K562 (cell line): ENCODE data around the gene TBC1D32. TPM values are rescaled to one million over a fixed set of nuclear protein-coding genes. Genes with fewer than 3 reads are reported as not detected.

ENCODE experiments used
- ATAC-seq: fragments of 200-7000 bp; cut with Tn5 transposase; 3 replicates; pipeline ENCODE4 v1.9.1; 2020; ENCODE audit warnings: moderate library complexity
- Bru-seq: library from RNA; stranded (reverse); fragments of 400-500 nt; gene quantifications from one replicate; lab custom pipeline; 2021; lab: Mats Ljungman, UMichigan
- BruChase-seq, 2 experiments: library from RNA; stranded (reverse); fragments of 400-500 nt; gene quantifications; one replicate each; lab custom pipeline; 2021; lab: Mats Ljungman, UMichigan
- BruUV-seq: library from RNA; stranded (reverse); fragments of 400-500 nt; replicated peaks from 2 replicates; lab custom pipeline; 2021; lab: Mats Ljungman, UMichigan
- CTCF ChIA-PET: fragments of 300-600 bp; formaldehyde crosslinking; extraction: SDS; loops from one replicate; lab custom pipeline; 2021; ENCODE audit warnings: low intra/inter-chr PET ratio; lab: Yijun Ruan, JAX
- POLR2A ChIA-PET: fragments of 300-600, 350-650 bp; sonication (Branson Sonifier 250); formaldehyde crosslinking; extraction: SDS; loops from one replicate; lab custom pipeline; 2021; ENCODE audit warnings: antibody characterized with exemption, inconsistent platforms; lab: Yijun Ruan, JAX
- DNase-seq, 4 experiments: peaks; one replicate each; pipeline versions ENCODE4 v3.0.0 to v3.0.0-alpha.2; 2011 to 2018; ENCODE audit warnings: low spot score in 3 of 4, mixed read lengths in 3 of 4; ENCODE audit errors: extremely low read depth in 1 of 4
- FAIRE-seq: peaks from 2 replicates; lab custom pipeline; 2011; peaks lifted over from hg19 to GRCh38; lab: Jason Lieb, UNC
- H2AFZ ChIP-seq: 2 replicates; pipeline ENCODE4 v1.6.0; 2011; ENCODE audit warnings: low read depth, low read length, control low read depth, inconsistent platforms
- H3K27ac ChIP-seq: fragments of 200-600 bp; 3 replicates; pipeline ENCODE4 v1.8.0; 2011; ENCODE audit warnings: low read depth, mild to moderate bottlenecking, control low read depth, inconsistent platforms, low read length, moderate library complexity, mixed read lengths; ENCODE audit errors: extremely low read depth
- H3K27me3 ChIP-seq, 2 experiments: fragments of 300-600 bp in 1 of 2; 2 replicates in 1 of 2; 3 replicates in 1 of 2; pipeline versions ENCODE4 v1.6.0 to v1.8.0; 2011; ENCODE audit warnings: inconsistent platforms in 2 of 2, low read length in 2 of 2, mild to moderate bottlenecking in 1 of 2, mixed read lengths in 1 of 2, moderate library complexity in 1 of 2; ENCODE audit not compliant: control insufficient read depth in 2 of 2, insufficient read depth in 2 of 2
- H3K36me3 ChIP-seq: fragments of 300-600 bp; 3 replicates; pipeline ENCODE4 v1.8.0; 2011; ENCODE audit warnings: mild to moderate bottlenecking, low read length, inconsistent platforms; ENCODE audit not compliant: control insufficient read depth, insufficient read depth
- H3K4me1 ChIP-seq, 2 experiments: fragments of 200-600 bp in 1 of 2; replicated peaks in 1 of 2; 2 replicates in 1 of 2; 3 replicates in 1 of 2; pipeline versions ENCODE4 v1.5.1 to v1.8.0; 2011; ENCODE audit warnings: inconsistent platforms in 2 of 2, low read length in 2 of 2, mild to moderate bottlenecking in 1 of 2, mixed read lengths in 1 of 2, moderate library complexity in 1 of 2; ENCODE audit not compliant: control insufficient read depth in 2 of 2, insufficient read depth in 2 of 2
- H3K4me2 ChIP-seq: 2 replicates; pipeline ENCODE4 v1.6.1; 2011; ENCODE audit warnings: low read length, control low read depth, inconsistent platforms, mixed read lengths; ENCODE audit not compliant: insufficient read depth
- H3K4me3 ChIP-seq: fragments of 200-600 bp; sonication (generic), shearing (Covaris generic); 2 replicates; pipeline ENCODE4 v1.5.1; 2016; ENCODE audit warnings: control low read depth, inconsistent platforms
- H3K79me2 ChIP-seq: fragments of 200-600 bp; 3 replicates; pipeline ENCODE4 v1.8.0; 2011; ENCODE audit warnings: low read length, inconsistent platforms; ENCODE audit not compliant: control insufficient read depth, insufficient read depth
- H3K9ac ChIP-seq, 2 experiments: 2 replicates each; pipeline versions ENCODE4 v1.6.0 to v1.6.1; 2011; ENCODE audit warnings: low read depth in 2 of 2, low read length in 2 of 2, control low read depth in 1 of 2, inconsistent platforms in 1 of 2, mild to moderate bottlenecking in 1 of 2, mixed read lengths in 1 of 2; ENCODE audit not compliant: insufficient read depth in 1 of 2
- H3K9me1 ChIP-seq: one replicate; pipeline ENCODE4 v1.6.0; 2011; ENCODE audit warnings: inconsistent platforms, mild to moderate bottlenecking, low read length, moderate library complexity; ENCODE audit not compliant: control insufficient read depth, insufficient read depth
- H3K9me3 ChIP-seq: replicated peaks from 2 replicates; pipeline ENCODE4 v1.5.1; 2011; ENCODE audit warnings: low read depth, low read length, inconsistent platforms; ENCODE audit not compliant: control insufficient read depth, insufficient read depth
- H4K20me1 ChIP-seq: replicated peaks from 2 replicates; pipeline ENCODE4 v1.6.1; 2011; ENCODE audit warnings: low read length, inconsistent platforms, mixed read lengths; ENCODE audit not compliant: control insufficient read depth, insufficient read depth
- FOXK2 ChIP-seq, 2 experiments: fragments of 450-650 bp; IDR thresholded peaks in 1 of 2; conservative IDR thresholded peaks in 1 of 2; 2 replicates each; pipeline ENCODE4 v1.6.1; 2016; ENCODE audit warnings: low read depth in 2 of 2, mild to moderate bottlenecking in 1 of 2
- KLF13 ChIP-seq: fragments of 450-650 bp; IDR thresholded peaks from 2 replicates; pipeline ENCODE4 v1.6.1; 2016; ENCODE audit warnings: missing genetic modification characterization, low read depth, mild to moderate bottlenecking, missing compliant biosample characterization, moderate library complexity, borderline replicate concordance
- MYC ChIP-seq, 2 experiments: fragments of 250-450 bp in 1 of 2; sonication (Bioruptor Pico) in 1 of 2; IDR thresholded peaks; 2 replicates each; pipeline versions ENCODE4 v1.5.1 to v1.6.1; 2012 to 2021; ENCODE audit warnings: low read depth in 2 of 2, borderline replicate concordance in 1 of 2, improper control_type of control experiment in 1 of 2, low read length in 1 of 2, mild to moderate bottlenecking in 1 of 2, moderate library complexity in 1 of 2
- POLR2AphosphoS5 ChIP-seq: IDR thresholded peaks from 2 replicates; pipeline ENCODE4 v1.6.1; 2011; ENCODE audit warnings: mild to moderate bottlenecking, low read depth, low read length, moderate library complexity; ENCODE audit not compliant: control insufficient read depth, insufficient read depth
- THAP7 ChIP-seq: fragments of 250-450 bp; sonication (Bioruptor Pico); IDR thresholded peaks from 2 replicates; pipeline ENCODE4 v1.5.0; 2021
- ZBTB17 ChIP-seq: fragments of 450-650 bp; formaldehyde crosslinking; IDR thresholded peaks from 2 replicates; pipeline ENCODE4 v1.4.0; 2020; ENCODE audit warnings: mild to moderate bottlenecking
- WGBS: fragments of 100-300 bp; shearing (Covaris generic); methylation state at CpG from one replicate; pipeline ENCODE4 v1.1.6; 2016; ENCODE audit warnings: low coverage, mixed read lengths; ENCODE audit not compliant: insufficient coverage; ENCODE audit errors: missing lambda C conversion rate; 5-methylcytosine and 5-hydroxymethylcytosine counted together
- in situ Hi-C: fragments of 300-500 bp; cut with MboI; formaldehyde crosslinking; loops from 4 replicates; pipeline ENCODE4 v1.15.0; 2018; ENCODE audit warnings: inconsistent platforms, mixed read lengths
- intact Hi-C: fragments of 100-400 bp; cut with micrococcal nuclease; formaldehyde crosslinking; loops from 2 replicates; pipeline ENCODE4 v1.14.2; 2022
- long read RNA-seq, 3 experiments: library from polyadenylated mRNA in 2 of 3; library from RNA in 1 of 3; unstranded in 2 of 3; stranded (forward) in 1 of 3; transcript quantifications; one replicate each; pipeline ENCODE4 v2.0.0, GENCODE V29; 2019 to 2022
- polyA minus RNA-seq, 3 experiments: library from RNA; depleted of rRNA, polyadenylated mRNA; stranded (reverse); fragments of >200 nt; gene quantifications; 2 replicates each; pipeline ENCODE4 v1.2.3, GENCODE V29; 2011
- polyA plus RNA-seq, 8 experiments: library from polyadenylated mRNA; depleted of rRNA in 4 of 8; stranded (reverse) in 5 of 8; unstranded in 3 of 8; fragments of >200 nt; fragmentation: Nextera tagmentation in 2 of 8; fragmentation: Illumina TruSeq in 1 of 8; extraction: Ambion mirVana in 2 of 8; extraction: Trizol in 1 of 8; gene quantifications; 2 replicates each; pipeline versions ENCODE4 v1.2.1 to v1.2.3, GENCODE V29; 2011 to 2014; ENCODE audit warnings: inconsistent platforms in 1 of 8, missing spikeins in 1 of 8
- total RNA-seq, 7 experiments: library from RNA; depleted of rRNA in 6 of 7; stranded (reverse); fragments of >200 nt in 6 of 7; fragmentation: Illumina TruSeq in 2 of 7; extraction: Trizol in 2 of 7; gene quantifications; 2 replicates each; pipeline versions ENCODE4 v1.2.1 to v1.2.3, GENCODE V29; 2011 to 2021; ENCODE audit warnings: low replicate concordance in 1 of 7
- TF ChIP-seq, protein P1 (sequence below): sonication (generic); formaldehyde crosslinking; IDR thresholded peaks from 2 replicates; pipeline ENCODE4 v1.8.1; 2023; ENCODE audit warnings: mild to moderate bottlenecking, missing genetic modification reagents
- TF ChIP-seq, protein P2 (sequence below): fragments of 450-650 bp; formaldehyde crosslinking; IDR thresholded peaks from 2 replicates; pipeline ENCODE4 v1.4.0; 2020; ENCODE audit warnings: mild to moderate bottlenecking, moderate library complexity

TBC1D32 gene
- total RNA-seq (2011; cell fraction: chromatin; rRNA removed; ENCODE audit: low replicate concordance) = 13.5 and 50.3 TPM in 2 replicates
- 7.0 and 7.7 TPM in 2 replicates for total RNA-seq (2011; cell fraction: nucleolus; rRNA removed)
- total RNA-seq (2011; cell fraction: nucleoplasm; rRNA removed) = 13.1 and 15.0 TPM in 2 replicates
- total RNA-seq (2014; rRNA removed) = 2.9 and 3.8 TPM in 2 replicates
- 9.6 and 11.1 TPM in 2 replicates for total RNA-seq (2014; rRNA removed; fragmentation: Illumina TruSeq; extraction: Trizol)
- 6.5 and 6.7 TPM in 2 replicates for total RNA-seq (2015; rRNA removed; fragmentation: Illumina TruSeq; extraction: Trizol)
- total RNA-seq (2021) = 5.7 and 7.0 TPM in 2 replicates
- polyA plus RNA-seq (2011; rRNA removed) = 0.77 and 8.9 TPM in 2 replicates
- polyA plus RNA-seq (2011; cell fraction: cytosol; rRNA removed) = 1.3 TPM in 2 replicates
- polyA plus RNA-seq (2011; cell fraction: nucleus; rRNA removed) = 1.9 and 11.7 TPM in 2 replicates
- polyA plus RNA-seq (2012) = 2.5 and 4.2 TPM in 2 replicates
- 3.2 and 3.9 TPM in 2 replicates for polyA plus RNA-seq (2014; fragmentation: Illumina TruSeq; extraction: Trizol)
- polyA plus RNA-seq (2014; fragmentation: Nextera tagmentation; extraction: Ambion mirVana) = 1 to 10 TPM; 3.2 to 3.4 TPM
- polyA plus RNA-seq (2014; rRNA removed) = 2.5 and 6.6 TPM in 2 replicates
- polyA minus RNA-seq (2011; rRNA and poly(A)+ RNA removed) = 1.3 and 12.8 TPM in 2 replicates
- polyA minus RNA-seq (2011; cell fraction: cytosol; rRNA and poly(A)+ RNA removed) = 3.8 TPM in 1 of 2 replicates, not detected in the other
- 2.3 and 16.0 TPM in 2 replicates for polyA minus RNA-seq (2011; cell fraction: nucleus; rRNA and poly(A)+ RNA removed)
- Bru-seq, nascent RNA = percentile 59 among the genes with signal in this experiment
- BruChase-seq, experiment 1, labeled RNA remaining after a 2-hour chase = percentile 65 among the genes with signal in this experiment
- percentile 63 among the genes with signal in this experiment for BruChase-seq, experiment 2, labeled RNA remaining after a 6-hour chase
- long read RNA-seq, experiment 1, partial matches to known transcripts = 4 of 11 reads
- long read RNA-seq, experiment 1, other reads (novel, unspliced or antisense) = 7 of 11 reads
- long read RNA-seq, experiment 2, partial matches to known transcripts = 2 of 2 reads
- long read RNA-seq, experiment 2, other reads (novel, unspliced or antisense) = 0 of 2 reads
- long read RNA-seq, experiment 3 = 0 reads

- peak within 1 kb of the TSS; percentile 99 for H2AFZ ChIP-seq
- H3K4me1 ChIP-seq = peaks cover 3 to 6% of the 10 kb centered on the region in 2 experiments; a peak in 2 of 5 replicates
- H4K20me1 ChIP-seq = no peaks in the 10 kb centered on the region
- BruUV-seq = TSS peak; percentile 94
- ChIA-PET POLR2A (interaction anchor here (0.5 to 1.7 kb wide), 5 partner anchors 10 to 52 kb away, joined by 3 to 7 read pairs (median 4); no protein-coding TSS in a partner anchor), CTCF (no interaction called here)
- H3K79me2 ChIP-seq = peaks cover 33% of the 10 kb centered on the region
- peak within 1 kb of the TSS; percentile 93 for H3K4me2 ChIP-seq
- H3K9ac ChIP-seq = peak within 1 kb of the TSS; percentile 70 to 87
- H3K27ac ChIP-seq = peak within 1 kb of the TSS; percentile 89
- intact Hi-C loops (no loop called here), in situ Hi-C loops (no loop called here)
- ATAC-seq = peak; percentile 90
- WGBS = 3% methylated on average over 44 of the region's 52 CpGs
- H3K27me3 ChIP-seq = no peaks in the 10 kb centered on the region
- FAIRE-seq = peak; percentile 69
- peak within 1 kb of the TSS; percentile 60 for H3K4me3 ChIP-seq
- peak; percentile 89 to 95 (median 92) for DNase-seq
- H3K9me1 ChIP-seq = no peaks in the 10 kb centered on the region
- H3K9me3 ChIP-seq = no peaks in the 10 kb centered on the region
- H3K36me3 ChIP-seq = no peaks in the 10 kb centered on the region
- TF ChIP-seq THAP7 (CRISPR knock-in tag) (peak; percentile 21; the same call in 1 of the 2 replicates), ZBTB17 (CRISPR knock-in tag) (no peak), MYC (IDR thresholded peaks at IDR 0.05; ENCODE audit: low read depth, low read length) (peak; percentile 81), MYC (CRISPR knock-in tag; IDR thresholded peaks at IDR 0.05; ENCODE audit: borderline replicate concordance, low read depth) (no peak), POLR2AphosphoS5 (peak; percentile 62; the same call in 1 of the 2 replicates), FOXK2 (conservative IDR thresholded peaks at IDR 0.05 in 1 of 2, IDR thresholded peaks at IDR 0.05 in 1 of 2; ENCODE audit: low read depth in 2 of 2) (peak in 1 of 2 experiments; percentile 49; a peak in 2 of 4 replicates), KLF13 (tag) (0 out of 2 replicates have a peak, but pooled peaks have one; percentile 40)
- TF ChIP-seq, protein P1, sequence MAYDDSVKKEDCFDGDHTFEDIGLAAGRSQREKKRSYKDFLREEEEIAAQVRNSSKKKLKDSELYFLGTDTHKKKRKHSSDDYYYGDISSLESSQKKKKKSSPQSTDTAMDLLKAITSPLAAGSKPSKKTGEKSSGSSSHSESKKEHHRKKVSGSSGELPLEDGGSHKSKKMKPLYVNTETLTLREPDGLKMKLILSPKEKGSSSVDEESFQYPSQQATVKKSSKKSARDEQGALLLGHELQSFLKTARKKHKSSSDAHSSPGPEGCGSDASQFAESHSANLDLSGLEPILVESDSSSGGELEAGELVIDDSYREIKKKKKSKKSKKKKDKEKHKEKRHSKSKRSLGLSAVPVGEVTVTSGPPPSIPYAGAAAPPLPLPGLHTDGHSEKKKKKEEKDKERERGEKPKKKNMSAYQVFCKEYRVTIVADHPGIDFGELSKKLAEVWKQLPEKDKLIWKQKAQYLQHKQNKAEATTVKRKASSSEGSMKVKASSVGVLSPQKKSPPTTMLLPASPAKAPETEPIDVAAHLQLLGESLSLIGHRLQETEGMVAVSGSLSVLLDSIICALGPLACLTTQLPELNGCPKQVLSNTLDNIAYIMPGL = no peak
- TF ChIP-seq, protein P2, sequence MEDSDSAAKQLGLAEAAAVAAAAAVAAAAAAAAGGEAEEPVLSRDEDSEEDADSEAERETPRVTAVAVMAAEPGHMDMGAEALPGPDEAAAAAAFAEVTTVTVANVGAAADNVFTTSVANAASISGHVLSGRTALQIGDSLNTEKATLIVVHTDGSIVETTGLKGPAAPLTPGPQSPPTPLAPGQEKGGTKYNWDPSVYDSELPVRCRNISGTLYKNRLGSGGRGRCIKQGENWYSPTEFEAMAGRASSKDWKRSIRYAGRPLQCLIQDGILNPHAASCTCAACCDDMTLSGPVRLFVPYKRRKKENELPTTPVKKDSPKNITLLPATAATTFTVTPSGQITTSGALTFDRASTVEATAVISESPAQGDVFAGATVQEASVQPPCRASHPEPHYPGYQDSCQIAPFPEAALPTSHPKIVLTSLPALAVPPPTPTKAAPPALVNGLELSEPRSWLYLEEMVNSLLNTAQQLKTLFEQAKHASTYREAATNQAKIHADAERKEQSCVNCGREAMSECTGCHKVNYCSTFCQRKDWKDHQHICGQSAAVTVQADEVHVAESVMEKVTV (CRISPR knock-in tag) = no peak
Measured at GRCh38 chr6:121334299-121335086, at the start of gene TBC1D32. Gene TBC1D32, minus strand, starts transcription at chr6:121334480. Its CDS starts 50 bp downstream, at chr6:121334430.
